ENCODE measurements around the gene MFN1.
A peak's percentile ranks its signal among the peaks of the same experiment; 100 is the strongest.

MFN1 gene

DNA sequence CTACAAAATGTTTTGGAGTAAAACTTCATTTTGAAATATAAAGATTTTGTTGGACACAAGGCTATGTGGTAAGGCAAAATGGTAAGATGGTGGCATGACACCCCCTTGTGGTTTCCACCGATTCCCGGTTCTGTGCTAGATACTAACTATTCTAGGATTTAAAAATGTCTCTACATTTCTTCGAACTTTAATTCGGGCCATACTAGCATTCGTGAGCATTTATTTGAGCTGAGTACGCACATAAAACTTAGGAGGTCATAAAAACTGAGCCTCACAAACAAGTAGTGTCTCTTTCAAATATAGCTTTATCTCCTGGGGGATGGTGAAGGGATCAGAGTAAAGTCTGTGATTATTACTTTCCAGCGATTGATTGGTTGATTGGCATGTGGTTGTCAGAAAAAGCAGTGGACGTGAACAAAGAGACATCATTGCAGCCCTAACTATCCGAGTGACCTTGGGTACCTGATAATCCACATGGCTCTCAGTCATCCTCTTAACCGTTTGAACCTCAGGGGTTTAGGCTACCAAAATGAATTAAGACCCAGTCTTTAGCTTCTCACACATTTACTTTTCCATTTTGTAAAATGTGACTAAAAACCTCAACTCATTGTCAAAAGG lies 25.7 kb upstream of the MFN1 start:
- TF ChIP-seq, protein P1, sequence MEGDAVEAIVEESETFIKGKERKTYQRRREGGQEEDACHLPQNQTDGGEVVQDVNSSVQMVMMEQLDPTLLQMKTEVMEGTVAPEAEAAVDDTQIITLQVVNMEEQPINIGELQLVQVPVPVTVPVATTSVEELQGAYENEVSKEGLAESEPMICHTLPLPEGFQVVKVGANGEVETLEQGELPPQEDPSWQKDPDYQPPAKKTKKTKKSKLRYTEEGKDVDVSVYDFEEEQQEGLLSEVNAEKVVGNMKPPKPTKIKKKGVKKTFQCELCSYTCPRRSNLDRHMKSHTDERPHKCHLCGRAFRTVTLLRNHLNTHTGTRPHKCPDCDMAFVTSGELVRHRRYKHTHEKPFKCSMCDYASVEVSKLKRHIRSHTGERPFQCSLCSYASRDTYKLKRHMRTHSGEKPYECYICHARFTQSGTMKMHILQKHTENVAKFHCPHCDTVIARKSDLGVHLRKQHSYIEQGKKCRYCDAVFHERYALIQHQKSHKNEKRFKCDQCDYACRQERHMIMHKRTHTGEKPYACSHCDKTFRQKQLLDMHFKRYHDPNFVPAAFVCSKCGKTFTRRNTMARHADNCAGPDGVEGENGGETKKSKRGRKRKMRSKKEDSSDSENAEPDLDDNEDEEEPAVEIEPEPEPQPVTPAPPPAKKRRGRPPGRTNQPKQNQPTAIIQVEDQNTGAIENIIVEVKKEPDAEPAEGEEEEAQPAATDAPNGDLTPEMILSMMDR (IDR thresholded peaks at IDR 0.05; ENCODE audit: insufficient read depth, low read length, poor library complexity, severe bottlenecking), result peak; percentile 38
- Histone ChIP-seq H3K27me3 (replicated peaks; ENCODE audit: control insufficient read depth, insufficient read depth, low read length) (no peaks in the 10 kb centered on the region), H3K36me3 (ENCODE audit: control insufficient read depth, insufficient read depth, low read length) (no peaks in the 10 kb centered on the region), H3K4me3 (replicated peaks; ENCODE audit: low read depth, low read length) (peak overlapping the region; percentile 68)
- DNase-seq (ENCODE audit: extremely low read depth, insufficient read length), result no peak

DNA sequence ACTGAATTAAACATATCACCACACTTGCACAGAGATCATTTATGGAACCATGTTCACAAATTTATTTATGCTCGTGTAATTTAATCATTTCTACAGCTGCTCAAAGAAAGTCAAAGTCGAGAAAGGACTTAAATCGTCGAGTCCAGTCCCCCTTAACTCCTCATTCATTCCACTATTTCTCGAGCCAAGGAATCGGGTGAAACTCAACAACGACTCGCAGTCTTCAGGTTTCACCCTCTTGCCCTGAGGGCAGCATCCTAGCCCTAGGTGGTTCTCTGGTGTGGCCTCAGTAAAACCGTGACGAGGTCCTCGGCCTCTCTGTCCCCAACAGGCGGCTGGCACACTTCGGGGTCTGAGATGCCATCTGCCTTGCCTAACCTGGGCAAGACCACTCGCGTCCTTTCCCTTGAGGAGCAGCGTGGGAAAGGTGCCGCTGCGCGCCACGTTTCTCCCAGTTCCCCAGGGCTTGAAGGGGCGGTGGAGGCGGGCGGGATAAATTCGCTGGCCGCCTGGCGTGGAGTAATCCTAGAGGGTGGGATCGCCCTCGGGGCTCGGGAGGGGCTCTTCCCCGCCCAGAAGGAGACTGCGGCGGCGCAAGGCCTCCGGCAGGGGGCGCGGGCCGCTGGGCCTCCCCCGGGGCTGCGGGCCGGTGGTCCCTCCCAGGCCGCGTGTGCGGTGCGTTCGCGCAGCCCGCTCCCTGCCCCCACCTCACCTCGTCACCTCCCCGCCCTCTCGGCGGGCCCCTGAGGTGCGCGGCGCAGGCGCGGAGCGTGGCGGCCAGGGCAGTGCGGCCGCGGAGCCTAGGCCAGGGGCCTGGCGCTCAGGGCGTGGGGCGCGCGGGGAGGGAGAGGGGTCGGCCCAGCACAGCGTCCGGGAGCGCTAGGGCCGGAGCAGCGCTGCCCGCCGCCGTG lies 25.0 kb upstream of the MFN1 start, which contains the start of gene ZNF639:
TSS of gene ZNF639 (plus strand) at position 746 of the 911 bp plus-strand sequence. CDS start 5,263 bp downstream, outside the sequence.
- no peaks in the 10 kb centered on the region for H3K27me3 ChIP-seq (replicated peaks; ENCODE audit: control insufficient read depth, insufficient read depth, low read length)
- TF ChIP-seq, protein P1 (IDR thresholded peaks at IDR 0.05; ENCODE audit: insufficient read depth, low read length, poor library complexity, severe bottlenecking), result peak; percentile 55
- no peaks in the 10 kb centered on the region for H3K36me3 ChIP-seq (ENCODE audit: control insufficient read depth, insufficient read depth, low read length)
- H3K4me3 ChIP-seq (replicated peaks; ENCODE audit: low read depth, low read length), result peak within 1 kb of the TSS; percentile 68
- peak; percentile 92 for DNase-seq (ENCODE audit: extremely low read depth, insufficient read length)

DNA sequence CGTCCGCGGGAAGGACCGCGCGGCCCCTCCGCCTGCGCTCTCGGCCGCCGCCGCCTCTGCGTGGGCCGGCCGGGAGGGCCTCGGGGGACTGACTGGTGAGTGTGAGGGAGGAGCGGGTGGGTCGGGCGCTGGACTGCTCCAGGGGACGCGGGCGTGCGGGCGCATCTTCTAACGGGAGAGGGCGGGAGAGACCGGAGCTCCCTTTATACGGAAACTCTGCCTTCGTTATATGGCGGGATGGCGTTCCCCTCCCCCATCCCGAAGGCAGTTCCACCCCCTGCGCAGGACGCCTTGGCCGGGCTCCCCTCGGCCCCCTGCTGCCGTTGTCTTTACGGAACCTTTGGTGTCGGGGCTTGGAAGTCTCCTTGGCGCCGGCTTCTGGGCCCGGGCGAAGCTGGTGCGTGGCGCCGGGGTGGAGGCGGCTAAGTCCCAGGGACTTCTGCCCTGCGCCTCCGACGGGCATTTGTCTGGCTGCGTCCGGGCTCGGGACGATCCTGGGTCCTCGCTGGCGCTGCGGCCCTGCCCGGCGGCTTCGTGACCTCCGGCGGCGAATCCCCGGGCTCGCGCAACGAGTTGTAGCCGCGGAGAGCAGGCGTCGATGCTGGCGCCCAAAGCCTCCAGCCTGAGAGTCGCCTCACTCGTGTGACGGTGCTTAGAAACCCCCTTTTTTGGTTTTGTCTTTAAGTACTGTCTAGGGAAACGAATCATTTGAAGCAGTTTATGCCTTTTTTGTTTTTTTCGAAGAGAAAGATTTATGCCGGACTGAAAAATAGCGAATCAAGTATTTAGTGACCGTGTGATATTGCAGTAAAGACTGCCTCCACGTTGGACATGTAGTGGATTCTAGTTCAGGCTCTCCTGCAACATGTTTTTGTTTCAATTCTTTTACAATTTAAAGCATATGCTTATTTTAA lies 24.1 kb upstream of the MFN1 start:
- H3K36me3 ChIP-seq (ENCODE audit: control insufficient read depth, insufficient read depth, low read length), result no peaks in the 10 kb centered on the region
- H3K4me3 ChIP-seq (replicated peaks; ENCODE audit: low read depth, low read length), result peak overlapping the region; percentile 68
- TF ChIP-seq, protein P1 (IDR thresholded peaks at IDR 0.05; ENCODE audit: insufficient read depth, low read length, poor library complexity, severe bottlenecking), result no peak
- H3K27me3 ChIP-seq (replicated peaks; ENCODE audit: control insufficient read depth, insufficient read depth, low read length), result no peaks in the 10 kb centered on the region
- peak; percentile 80 for DNase-seq (ENCODE audit: extremely low read depth, insufficient read length)

DNA sequence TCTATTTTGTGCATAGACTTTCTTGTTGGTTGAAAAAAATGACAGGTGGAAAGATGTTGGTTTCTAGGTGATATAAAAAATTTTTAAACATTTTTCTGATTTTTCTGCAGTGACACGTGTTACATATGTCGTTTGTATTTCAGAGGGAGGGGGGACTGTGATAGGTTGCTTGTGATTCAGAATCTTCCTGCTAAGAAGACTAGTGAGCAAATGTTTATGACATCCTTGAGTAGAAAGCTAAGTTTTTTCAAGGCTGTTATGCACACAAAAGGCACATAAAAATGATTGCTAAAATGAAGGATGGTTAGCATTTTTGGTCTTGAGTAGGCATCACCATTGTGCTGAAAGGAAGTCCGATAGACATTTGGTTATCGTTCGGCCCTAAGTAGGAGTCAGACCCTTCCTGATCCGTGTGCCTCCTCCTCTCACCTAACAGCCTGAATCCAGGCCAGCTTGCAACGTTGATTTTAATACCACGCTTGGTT lies 23.2 kb upstream of the MFN1 start:
- no peaks in the 10 kb centered on the region for H3K27me3 ChIP-seq (replicated peaks; ENCODE audit: control insufficient read depth, insufficient read depth, low read length)
- H3K36me3 ChIP-seq (ENCODE audit: control insufficient read depth, insufficient read depth, low read length), result no peaks in the 10 kb centered on the region; the same call in 1 of the 2 replicates
- DNase-seq (ENCODE audit: extremely low read depth, insufficient read length), result no peak
- TF ChIP-seq, protein P1 (IDR thresholded peaks at IDR 0.05; ENCODE audit: insufficient read depth, low read length, poor library complexity, severe bottlenecking), result no peak
- peak overlapping the region; percentile 68 for H3K4me3 ChIP-seq (replicated peaks; ENCODE audit: low read depth, low read length)

DNA sequence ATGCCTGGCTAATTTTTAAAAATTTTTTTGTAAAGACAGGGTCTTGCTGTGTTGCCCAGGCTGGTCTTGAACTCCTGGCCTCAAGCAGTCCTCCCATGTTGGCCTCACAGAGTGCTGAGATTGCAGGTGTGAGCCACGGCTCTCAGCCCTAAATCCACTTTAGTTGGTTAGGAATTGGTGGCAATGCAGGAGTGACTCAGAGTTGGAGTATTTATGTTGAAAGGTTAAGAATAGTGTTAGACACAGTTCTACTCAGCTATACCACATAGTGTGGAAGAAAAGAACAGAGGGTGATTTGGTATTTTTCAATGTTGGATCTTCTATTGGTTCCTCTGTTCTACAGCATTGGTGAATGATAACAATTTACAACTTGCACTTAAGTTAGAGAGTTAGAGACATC lies 17.1 kb upstream of the MFN1 start:
- TF ChIP-seq, protein P1 (IDR thresholded peaks at IDR 0.05; ENCODE audit: insufficient read depth, low read length, poor library complexity, severe bottlenecking), result no peak
- no peak overlapping the region for H3K4me3 ChIP-seq (replicated peaks; ENCODE audit: low read depth, low read length)
- DNase-seq (ENCODE audit: extremely low read depth, insufficient read length), result no peak
- H3K27me3 ChIP-seq (replicated peaks; ENCODE audit: control insufficient read depth, insufficient read depth, low read length), result no peaks in the 10 kb centered on the region
- H3K36me3 ChIP-seq (ENCODE audit: control insufficient read depth, insufficient read depth, low read length), result peaks cover 11% of the 10 kb centered on the region
